ENCODE measurements around the gene SALL3.

Gene SALL3

GRCh38 chr18:78984941-78985784 is 5.5 kb downstream of the SALL3 start:
- no peak overlapping the region for H3K27ac ChIP-seq (replicated peaks)
- H3K4me3 ChIP-seq (replicated peaks; ENCODE audit: insufficient read depth, low read length): no peak overlapping the region
- peaks cover 60% of the 10 kb centered on the region for H3K27me3 ChIP-seq (ENCODE audit: insufficient read depth, poor library complexity, severe bottlenecking)
- TF ChIP-seq SPI1 (IDR thresholded peaks at IDR 0.05; ENCODE audit: borderline replicate concordance, low read depth): no peak
- TF ChIP-seq GABPA (IDR thresholded peaks at IDR 0.05; ENCODE audit: low read depth): no peak
- TF ChIP-seq CTCF (IDR thresholded peaks at IDR 0.05; ENCODE audit: insufficient read depth, low read length): peak; percentile 59
- no peak for TF ChIP-seq REST (IDR thresholded peaks at IDR 0.05; ENCODE audit: insufficient replicate concordance, low read depth)
- TF ChIP-seq POLR2AphosphoS5 (IDR thresholded peaks at IDR 0.05; ENCODE audit: low read depth): no peak
- DNase-seq (ENCODE audit: low read depth in 1 of 2, low spot score in 1 of 2): peak in 1 of 2 experiments; percentile 44

GRCh38 chr18:78986018-78986481 is 6.4 kb downstream of the SALL3 start:
- Histone ChIP-seq H3K27me3 (ENCODE audit: insufficient read depth, poor library complexity, severe bottlenecking) (peaks cover 56% of the 10 kb centered on the region), H3K4me3 (replicated peaks; ENCODE audit: insufficient read depth, low read length) (no peak overlapping the region), H3K27ac (replicated peaks) (no peak overlapping the region)
- peak; percentile 18 to 43 for DNase-seq (ENCODE audit: low read depth in 1 of 2, low spot score in 1 of 2)
- TF ChIP-seq CTCF (IDR thresholded peaks at IDR 0.05; ENCODE audit: insufficient read depth, low read length): peak; percentile 77
- TF ChIP-seq POLR2AphosphoS5 (IDR thresholded peaks at IDR 0.05; ENCODE audit: low read depth): no peak
- TF ChIP-seq REST (IDR thresholded peaks at IDR 0.05; ENCODE audit: insufficient replicate concordance, low read depth): peak; percentile 71

- no peak for DNase-seq (ENCODE audit: low read depth in 1 of 2, low spot score in 1 of 2)
- TF ChIP-seq CTCF (IDR thresholded peaks at IDR 0.05; ENCODE audit: insufficient read depth, low read length) (no peak), SPI1 (IDR thresholded peaks at IDR 0.05; ENCODE audit: borderline replicate concordance, low read depth) (no peak), REST (IDR thresholded peaks at IDR 0.05; ENCODE audit: insufficient replicate concordance, low read depth) (no peak), POLR2AphosphoS5 (IDR thresholded peaks at IDR 0.05; ENCODE audit: low read depth) (no peak)
- Histone ChIP-seq H3K27me3 (ENCODE audit: insufficient read depth, poor library complexity, severe bottlenecking) (peaks cover 13% of the 10 kb centered on the region), H3K27ac (replicated peaks) (no peak overlapping the region), H3K4me3 (replicated peaks; ENCODE audit: insufficient read depth, low read length) (no peak overlapping the region)
Observed at GRCh38 chr18:78991446-78991845, 11.8 kb downstream of the SALL3 start.

All from HL-60 (cell line).